NCI-H1930 (cell line): ENCODE results near the gene POMP.
A peak's percentile ranks its signal among the peaks of the same experiment; 100 is the strongest.

Experiments used
- DNase-seq, 2 experiments: peaks; one replicate each; lab custom pipeline; 2025; lab: John Stamatoyannopoulos, UW

The POMP gene, protein sequence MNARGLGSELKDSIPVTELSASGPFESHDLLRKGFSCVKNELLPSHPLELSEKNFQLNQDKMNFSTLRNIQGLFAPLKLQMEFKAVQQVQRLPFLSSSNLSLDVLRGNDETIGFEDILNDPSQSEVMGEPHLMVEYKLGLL

DNA sequence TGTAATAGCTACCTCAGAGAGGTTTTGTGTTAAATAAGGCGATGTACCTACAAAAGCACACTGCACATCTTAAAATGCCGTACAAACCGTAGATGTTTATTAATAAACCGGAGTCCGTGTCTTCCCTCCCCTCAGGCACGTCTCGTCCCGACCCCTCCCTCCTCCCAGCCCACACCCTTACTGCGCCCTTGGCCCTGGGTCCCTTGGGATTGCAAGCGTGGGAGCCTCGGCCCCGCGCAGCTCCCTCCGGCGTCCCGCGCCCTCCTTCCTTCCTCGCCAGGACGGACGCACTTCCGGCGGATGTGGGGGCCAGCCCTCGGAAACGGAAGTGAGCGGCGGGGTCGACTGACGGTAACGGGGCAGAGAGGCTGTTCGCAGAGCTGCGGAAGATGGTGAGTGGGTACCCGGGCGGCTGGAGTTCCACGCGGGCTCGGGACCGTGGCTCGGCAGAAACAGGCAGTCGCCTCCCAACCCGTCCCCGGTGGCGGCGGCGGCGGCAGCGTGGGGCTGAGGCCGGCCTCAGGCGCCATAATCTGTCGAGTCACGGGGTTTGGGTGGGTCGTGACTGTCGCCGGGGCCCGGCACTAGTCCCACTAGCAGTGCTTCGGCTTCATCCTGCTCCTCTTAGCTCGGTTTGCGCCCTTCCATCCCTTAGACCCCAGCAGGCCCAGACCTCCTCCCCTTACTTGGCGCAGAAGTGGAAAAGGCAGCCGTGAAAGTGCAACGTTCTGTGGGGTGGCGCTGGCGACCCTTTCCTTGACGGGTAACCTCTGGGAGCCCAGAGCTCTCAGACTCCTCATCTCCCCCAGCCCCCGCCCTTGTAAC, at the start of gene POMP:
TSS of gene POMP (plus strand) at position 335 of the 825 bp plus-strand sequence. CDS start at position 390, 55 bp downstream.
- DNase-seq: peak; percentile 92 to 93

DNA sequence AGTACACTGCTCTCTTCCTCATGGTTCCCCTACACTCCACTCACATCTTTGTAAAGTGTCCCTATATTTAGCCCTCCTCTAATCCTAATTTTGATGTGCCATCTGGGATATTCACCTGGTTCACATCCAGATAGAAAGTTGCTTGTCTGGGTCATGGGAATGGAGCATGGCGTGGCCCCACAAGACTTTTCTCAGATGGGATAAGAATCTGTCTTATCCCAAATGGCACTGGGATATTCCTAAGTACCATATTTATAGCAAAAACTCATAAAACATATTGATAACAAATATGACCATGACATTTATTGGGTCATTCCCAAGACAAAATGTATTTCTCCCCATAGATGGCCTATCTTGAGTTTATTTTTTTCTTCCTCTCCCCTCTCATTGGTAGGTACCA, 49.5 kb upstream of the POMP start:
- no peak for DNase-seq

DNA sequence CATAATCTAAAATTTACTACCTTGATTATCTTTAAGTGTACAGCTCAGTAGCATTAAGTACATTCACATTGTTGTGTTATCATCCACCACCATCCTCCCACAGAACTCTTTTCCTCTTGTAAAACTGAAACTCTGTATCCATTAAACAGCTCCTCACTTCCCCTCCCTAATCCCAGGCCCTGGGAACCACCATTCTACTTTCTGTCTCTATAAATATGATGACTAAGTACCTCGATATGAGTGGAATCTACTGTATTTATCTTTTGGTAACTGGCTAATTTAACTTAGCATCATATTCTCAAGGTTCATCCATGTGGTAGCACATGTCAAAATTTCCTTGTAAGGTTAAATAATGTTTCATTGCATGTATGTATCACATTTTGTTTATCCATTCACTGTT, 49.0 kb upstream of the POMP start:
- no peak for DNase-seq

DNA sequence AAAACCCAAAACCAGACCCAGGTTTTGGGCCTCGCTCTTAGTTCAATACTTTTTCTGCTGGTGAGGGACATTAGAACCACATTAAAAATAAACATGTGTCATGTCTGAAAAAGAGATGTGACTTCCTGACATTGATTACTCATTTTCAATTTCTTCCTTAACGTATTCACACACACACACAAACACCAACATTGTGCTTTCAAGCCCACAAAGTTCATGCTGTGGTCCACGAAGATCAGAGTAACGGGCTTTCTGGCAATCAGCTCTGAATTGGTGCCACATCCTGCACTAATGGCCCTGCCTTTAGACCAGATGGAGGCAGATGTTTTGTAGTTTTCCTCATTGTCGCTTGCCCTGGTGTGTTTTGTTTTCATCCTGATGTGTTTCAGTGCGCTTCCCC, 47.9 kb upstream of the POMP start:
- DNase-seq: no peak

DNA sequence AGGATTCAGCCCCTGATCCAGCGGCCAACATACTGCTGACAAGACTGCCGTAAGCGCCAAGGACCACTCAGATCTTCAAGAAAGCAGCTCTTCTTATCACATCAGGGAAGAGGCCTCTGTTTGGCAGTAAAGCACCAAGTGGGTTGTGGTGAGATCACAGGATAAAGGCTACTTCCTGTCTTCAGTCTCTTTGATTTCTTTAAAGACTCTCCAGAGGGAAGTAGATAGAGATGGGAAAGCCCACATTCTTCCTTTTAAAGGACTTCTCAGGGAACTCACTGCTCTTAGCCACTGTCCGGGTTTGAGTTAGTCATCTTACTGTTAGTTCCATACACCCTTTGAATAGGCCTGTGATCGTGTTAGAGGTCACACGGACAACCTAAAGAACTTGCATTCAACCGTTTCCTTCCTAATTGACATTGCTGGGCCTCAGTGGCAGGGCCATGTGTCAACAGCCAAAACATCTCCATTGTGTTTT, 47.2 kb upstream of the POMP start:
- no peak for DNase-seq

DNA sequence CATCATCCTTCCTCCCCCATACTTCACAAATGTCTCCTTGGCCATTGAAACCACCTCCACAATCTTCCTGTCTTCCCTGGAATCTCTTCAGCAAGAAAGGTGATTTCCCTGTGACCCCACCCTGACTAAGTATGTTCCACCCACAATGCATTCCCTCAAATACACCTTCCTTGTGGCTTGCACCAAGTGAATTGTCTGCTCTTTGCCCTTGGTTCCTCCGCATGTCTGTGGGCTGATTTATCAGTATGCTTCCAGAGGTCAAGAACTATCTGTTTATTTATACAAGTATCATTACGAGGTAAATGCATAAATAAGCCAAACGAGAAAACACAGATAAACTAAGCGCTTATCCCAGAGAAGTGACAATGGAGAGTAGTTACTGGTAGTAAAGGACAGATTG, 45.4 kb upstream of the POMP start:
- no peak for DNase-seq

DNA sequence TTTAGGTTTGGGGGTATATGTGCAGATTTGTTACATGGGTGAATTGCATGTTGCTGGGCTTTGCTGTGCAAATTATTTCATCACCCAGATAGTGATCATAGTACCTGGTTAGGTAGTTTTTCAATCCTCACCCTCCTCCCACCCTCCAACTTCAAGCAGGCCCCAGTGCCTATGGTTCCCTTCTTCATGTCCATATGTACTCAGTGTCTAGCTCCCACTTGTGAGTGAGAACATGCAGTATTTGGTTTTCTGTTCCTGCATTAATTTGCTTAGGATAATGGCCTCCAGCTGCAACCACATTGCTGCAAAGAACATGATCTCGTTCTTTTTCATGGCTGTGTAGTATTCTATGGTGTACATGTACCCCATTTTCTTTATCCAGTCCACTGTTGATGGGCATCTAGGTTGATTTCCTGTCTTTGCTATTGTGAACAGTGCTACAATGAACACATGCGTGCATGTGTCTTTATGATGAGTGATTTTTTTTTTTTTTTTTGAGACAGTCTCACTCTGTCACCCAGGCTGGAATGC, 42.9 kb upstream of the POMP start:
- no peak for DNase-seq

DNA sequence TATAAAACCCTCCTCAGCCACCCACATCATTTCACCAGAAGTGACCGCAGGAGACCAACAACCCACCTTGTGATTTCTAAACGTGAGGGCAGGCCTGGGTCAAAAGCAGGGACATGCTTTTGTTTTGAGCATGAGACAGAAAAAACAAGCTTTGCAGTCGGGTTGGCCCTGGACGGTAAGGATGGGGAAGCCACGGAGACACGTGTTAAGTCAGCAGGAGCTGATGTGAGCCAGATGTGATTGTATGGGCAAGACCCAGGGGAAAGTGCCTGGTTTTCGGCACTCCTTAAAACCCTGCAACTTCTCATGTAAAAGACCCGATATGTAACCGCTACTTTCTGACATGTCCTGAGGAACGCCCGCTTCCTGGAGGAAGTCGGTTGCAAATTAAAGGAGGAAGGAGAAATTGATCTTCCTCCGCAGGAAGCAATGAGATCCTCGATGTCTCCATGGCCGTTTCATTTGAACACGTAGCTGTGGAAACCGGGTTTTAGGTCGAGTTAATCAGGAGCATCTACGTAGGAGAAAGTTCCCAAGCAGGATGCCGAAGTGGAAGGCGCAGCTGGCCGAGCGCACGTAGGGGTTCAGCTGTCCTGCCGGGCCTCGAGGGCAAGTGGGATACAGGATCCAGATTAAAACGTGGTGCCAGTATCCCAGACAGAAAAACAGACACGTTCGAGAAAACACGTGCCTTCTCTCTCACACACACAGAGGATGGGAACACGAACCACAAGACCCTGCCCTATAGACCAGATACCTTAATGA, 40.5 kb upstream of the POMP start:
- no peak for DNase-seq

DNA sequence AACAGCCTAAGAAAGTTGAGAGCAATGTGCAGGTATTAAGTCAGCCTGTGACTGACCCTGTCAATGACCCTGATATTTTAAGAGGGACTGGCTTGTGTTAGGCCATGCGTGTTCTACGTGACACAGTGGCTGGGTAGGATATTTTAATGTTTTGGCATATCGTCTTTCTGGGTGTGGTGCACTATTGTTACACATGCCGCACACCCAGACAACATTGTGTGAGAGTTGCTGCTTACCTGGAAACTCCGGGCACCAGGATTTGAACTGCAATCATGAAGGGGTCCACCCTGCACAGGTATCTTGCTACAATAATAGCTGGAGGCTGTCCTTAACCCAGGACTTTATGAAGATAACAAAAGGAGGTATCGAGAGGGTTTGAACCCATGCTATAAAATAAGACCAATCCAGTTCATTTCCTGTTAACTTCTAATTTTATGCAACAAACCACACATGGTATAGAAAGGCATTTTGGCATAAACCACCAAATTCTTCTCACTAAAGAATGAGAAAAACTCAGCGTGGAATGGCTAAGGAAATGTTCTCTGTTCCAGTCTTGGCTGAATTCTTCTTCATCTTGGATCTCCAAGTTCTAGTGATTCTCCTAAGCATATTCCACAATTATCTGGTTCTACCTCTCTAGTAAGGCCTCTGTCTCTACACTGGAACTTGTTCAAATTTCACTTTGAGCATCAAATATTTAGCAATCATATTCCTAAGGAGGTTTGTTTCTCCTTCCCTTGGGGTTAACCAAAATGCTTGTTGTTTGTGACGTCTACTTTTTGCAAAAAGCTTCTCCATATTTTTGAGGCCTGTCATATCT, 38.7 kb upstream of the POMP start:
- no peak for DNase-seq

DNA sequence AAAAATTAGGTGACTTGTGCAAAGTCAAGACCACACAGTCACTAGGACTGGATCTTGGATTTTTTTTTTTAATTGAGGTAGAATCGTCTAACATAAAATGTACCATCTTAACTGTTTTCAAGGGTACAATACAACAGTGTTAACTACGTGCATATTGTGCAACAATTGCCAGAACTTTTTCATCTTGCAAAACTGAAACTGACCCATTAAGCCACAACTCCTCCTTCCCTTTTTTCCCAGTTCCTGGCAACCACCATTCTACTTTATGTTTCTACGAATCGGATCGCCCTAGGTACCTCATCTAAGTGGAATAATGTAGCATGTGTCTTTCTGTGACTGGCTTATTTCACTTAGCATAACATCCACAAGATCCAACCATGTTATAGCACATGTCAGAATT, 37.5 kb upstream of the POMP start:
- no peak for DNase-seq

DNA sequence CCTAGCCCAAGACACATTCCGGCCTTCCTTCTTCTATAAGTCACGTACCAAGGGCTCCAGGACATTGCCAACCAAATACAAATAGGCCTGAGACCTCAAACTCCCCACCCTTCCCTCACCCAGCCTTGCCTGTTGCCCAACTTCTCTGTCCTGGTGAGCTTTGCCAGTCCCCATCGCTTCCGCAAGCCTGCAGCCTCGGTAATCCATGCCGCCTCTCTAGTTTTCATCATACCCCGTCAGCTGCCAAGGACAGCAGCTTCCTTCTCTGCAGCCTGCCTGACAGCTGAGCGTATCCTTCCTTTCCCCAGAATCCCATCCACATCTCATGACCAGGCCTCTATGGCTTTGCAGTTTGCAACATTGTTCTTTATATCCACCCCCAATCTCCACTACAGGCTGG, 36.6 kb upstream of the POMP start:
- no peak for DNase-seq

DNA sequence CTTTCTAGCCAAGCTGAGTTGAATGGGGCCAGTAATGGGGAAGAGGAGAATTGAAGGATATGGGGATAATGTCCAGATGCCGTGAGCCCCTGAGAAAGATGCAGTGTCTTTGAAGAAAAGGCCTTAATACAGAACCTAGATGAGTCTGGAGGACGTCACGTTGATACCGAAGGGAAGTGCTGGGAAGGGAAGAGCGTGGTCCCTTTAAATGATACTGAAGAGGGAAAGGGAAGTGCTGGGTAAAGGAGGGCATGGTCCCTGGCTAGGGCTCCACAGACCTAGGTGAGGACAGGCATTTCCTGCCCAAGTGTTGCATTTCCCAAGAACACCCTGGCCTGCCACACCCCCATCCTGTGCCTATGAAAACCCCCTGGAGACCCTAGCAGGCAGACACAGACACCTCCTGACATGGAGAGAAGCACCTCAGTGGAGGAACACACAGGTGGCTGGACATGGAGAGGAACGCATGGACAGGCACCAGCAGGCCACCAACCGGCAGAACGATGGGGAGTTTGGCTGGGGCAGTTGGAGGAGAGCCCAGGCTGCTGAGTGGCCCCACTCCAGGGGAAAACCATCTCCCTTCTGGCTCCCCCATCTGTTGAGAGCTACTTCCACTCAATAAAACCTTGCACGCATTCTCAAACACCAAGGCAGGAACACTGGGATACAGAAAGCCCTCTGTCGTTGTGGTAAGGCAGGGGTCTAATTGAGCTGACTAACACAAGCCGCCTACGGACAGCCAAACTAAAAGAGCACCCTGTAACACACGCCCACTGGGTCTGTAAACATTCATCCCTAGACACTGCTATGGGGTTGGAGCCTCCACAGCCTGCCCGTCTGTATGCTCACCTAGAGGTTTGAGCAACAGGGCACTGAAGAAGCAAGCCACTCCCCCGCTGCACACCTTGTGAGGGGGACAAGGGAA, 34.9 kb upstream of the POMP start:
- no peak for DNase-seq

DNA sequence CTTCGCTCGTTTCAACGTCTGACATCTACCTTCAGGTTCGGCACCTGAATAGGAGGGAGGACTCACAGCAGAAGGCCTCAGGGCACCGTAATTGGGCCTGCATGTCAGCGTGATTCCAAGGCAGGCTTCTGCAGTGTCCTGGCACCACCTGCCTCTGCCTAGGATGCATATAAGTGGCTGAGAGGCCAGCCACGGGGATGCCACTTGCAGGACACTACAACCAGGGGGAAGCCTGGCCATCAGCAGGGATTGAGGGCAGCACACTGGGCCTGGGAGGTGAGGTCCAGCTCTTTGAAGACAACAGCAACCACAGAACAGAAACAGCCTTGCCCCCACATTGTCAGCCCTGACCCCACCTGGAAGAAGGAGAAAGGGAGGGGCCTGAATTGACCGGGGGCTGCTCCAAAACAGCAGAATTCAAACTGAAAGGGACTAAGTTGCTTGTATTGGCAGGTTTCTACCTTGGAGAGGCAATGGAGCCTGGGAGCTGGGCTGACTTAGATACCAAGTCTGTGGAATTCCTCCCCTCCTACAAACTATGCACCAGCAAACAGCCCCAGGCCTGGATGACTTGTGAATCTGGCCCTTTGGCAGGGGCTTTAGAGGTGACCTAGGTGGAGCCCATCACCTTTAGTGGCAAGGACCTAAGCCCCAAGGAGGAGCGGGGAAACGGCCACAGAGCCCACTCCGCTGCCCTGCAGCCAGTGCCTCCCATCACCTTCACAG, 34.1 kb upstream of the POMP start:
- DNase-seq: no peak

DNA sequence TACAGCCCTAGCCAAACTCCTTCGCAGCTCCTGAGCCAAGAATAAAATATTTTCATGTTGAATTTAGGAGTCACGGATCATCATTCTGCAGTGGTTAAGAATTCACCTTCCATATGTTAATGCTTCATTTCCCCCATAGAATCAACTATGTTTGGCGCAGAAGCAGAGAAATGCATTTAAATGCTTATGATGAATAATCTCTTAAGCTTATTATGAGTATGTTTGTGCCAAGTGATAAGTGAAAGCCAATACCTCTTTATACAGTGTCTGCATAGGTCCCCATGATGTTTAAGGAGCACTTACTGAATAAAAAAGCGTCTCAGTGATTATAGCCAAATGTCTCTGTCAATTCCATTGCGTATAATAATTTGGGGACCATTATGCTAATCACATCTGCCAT, 32.7 kb upstream of the POMP start:
- DNase-seq: no peak

DNA sequence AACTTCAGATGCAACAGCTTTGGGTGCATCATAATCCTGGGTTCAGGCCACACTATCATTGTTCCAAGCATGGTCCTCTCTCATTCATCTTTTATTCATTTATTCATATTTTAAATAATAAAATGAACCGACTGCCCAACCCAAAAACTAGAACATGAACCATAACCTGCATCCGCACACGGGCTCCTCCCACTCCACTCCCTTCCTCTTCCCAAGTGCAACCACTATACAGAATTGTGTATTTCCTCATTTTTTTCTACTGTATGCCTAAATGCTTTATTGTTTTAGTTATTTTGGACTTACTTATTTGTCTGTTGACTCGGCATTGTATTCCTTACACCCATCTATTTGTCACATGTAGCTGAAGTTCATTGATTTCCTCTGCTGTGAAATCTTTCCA, 30.7 kb upstream of the POMP start:
- no peak for DNase-seq

DNA sequence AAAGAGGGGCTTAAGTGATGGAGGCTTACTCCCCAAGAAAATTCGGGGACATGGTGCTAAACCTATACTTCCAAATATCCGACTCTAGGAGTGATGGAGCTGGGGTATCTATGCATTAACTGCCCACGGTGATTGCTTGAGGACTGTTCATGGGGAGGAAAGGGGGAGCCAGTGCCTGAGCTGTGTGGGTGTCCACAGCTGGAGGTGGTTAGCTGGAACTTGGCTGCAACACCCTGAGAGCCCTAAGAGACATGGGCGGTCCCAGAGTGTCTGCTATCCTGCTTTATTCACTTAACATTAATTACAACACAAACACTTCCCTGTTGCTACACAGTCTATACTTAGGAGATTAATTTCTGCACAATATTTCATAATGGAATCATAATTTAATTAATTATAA, 28.1 kb upstream of the POMP start:
- DNase-seq: no peak

DNA sequence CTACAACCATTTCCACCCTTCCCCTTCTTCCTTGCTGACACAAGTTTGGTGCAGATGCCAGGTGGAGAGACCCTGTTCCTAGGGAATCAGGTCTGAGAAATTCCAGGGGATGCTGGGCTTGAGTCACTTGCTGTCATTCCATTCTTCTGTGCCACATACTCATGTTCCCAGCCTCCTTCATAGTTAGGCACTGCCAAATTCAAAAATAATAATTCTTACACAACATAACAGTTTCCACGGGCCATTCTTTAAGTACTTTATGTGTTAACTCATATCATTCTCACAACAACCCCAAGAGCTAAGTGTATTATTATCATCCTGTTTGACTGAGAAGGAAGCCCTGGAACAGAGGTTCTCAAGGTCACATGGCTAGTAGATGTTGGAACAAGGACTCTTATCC, 27.1 kb upstream of the POMP start:
- DNase-seq: no peak

DNA sequence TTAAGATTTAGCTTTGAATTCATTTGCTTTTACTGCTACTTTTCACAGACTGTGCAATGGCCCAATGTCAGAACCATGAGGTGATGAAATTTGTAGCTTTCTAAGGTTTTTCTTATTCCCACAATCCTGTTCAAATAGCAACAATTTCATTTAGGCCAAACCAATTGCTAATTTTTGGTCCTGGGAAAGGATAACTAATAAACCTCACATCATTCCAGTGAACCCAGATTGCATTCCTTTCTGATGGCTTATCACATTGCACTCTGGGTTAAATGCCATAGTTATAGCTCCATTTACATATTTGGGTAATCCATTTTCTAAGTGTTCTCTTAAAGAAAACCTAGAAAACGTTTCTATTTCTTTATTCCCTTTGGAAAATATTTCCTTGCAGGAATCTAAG, 22.9 kb upstream of the POMP start:
- DNase-seq: no peak

DNA sequence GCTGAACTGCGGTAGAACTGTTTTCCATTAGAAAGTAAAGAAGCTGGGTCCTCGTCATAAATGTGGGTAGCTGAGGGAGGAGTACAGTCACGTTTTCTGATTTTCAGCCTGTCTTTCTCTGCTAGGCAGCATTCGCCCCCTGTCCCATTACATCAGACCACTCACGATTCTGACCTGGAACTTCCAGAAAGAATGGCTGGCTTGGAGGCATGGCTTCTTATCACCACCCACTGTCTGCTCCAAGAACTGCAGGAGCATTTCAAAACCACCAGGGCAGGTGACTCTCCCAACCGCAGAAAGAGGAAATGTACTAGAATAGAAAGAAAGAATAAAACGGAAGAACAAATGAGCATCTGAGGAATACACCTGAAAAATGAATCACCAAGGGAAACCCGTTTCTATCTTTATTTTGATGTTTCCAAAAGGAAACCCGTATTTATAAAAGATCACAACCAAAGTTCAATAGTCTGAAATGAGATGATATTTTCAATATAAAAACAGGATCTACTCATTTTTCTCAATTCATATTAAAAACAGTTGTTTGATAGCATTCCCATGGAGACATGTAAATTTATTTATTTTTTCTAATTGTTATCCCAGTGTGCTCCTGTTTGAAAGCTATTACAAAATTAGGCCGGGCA, 22.1 kb upstream of the POMP start:
- DNase-seq: peak; percentile 5 to 18
